K562 (cell line): ENCODE data around the gene CTCF. TPM values are rescaled to one million over a fixed set of nuclear protein-coding genes. Genes with fewer than 3 reads are reported as not detected.

ENCODE experiments used
- CBFA2T2 ChIP-seq: fragments of 450-650 bp; conservative IDR thresholded peaks from 2 replicates; pipeline ENCODE4 v1.6.1; 2017; ENCODE audit warnings: mild to moderate bottlenecking
- CC2D1A ChIP-seq: fragments of 450-650 bp; IDR thresholded peaks from 2 replicates; pipeline ENCODE4 v1.6.1; 2017; ENCODE audit warnings: mild to moderate bottlenecking
- CHD7 ChIP-seq: fragments of 200-600 bp; sonication (generic); IDR thresholded peaks from one replicate; pipeline ENCODE4 v1.6.1; 2012; ENCODE audit warnings: mild to moderate bottlenecking, low read depth, low read length, inconsistent platforms
- FOS ChIP-seq: IDR thresholded peaks from 3 replicates; pipeline ENCODE4 v1.6.1; 2011; ENCODE audit not compliant: insufficient read length; ENCODE audit errors: extremely low read depth
- HCFC1 ChIP-seq: IDR thresholded peaks from 2 replicates; pipeline ENCODE4 v1.6.1; 2012; ENCODE audit warnings: low read depth, low read length, improper control_type of control experiment
- HMG20B ChIP-seq: fragments of 250-450 bp; sonication (Bioruptor Pico); IDR thresholded peaks from 2 replicates; pipeline ENCODE4 v1.5.0; 2021; ENCODE audit warnings: mild to moderate bottlenecking
- KDM4B ChIP-seq, 2 experiments: fragments of 450-650 bp in 1 of 2; sonication (generic) in 1 of 2; IDR thresholded peaks; 2 replicates each; pipeline ENCODE4 v1.6.1; 2016 to 2017; ENCODE audit warnings: borderline replicate concordance in 2 of 2, antibody characterized with exemption in 1 of 2, low read depth in 1 of 2, mild to moderate bottlenecking in 1 of 2
- KDM5B ChIP-seq: fragments of 200-600 bp; sonication (generic); IDR thresholded peaks from 2 replicates; pipeline ENCODE4 v1.6.1; 2012; ENCODE audit warnings: low read depth, mild to moderate bottlenecking, moderate library complexity, low read length, control low read depth, inconsistent platforms; ENCODE audit not compliant: insufficient replicate concordance
- MYC ChIP-seq, 2 experiments: fragments of 250-450 bp in 1 of 2; sonication (Bioruptor Pico) in 1 of 2; IDR thresholded peaks; 2 replicates each; pipeline versions ENCODE4 v1.5.1 to v1.6.1; 2012 to 2021; ENCODE audit warnings: low read depth in 2 of 2, borderline replicate concordance in 1 of 2, improper control_type of control experiment in 1 of 2, low read length in 1 of 2, mild to moderate bottlenecking in 1 of 2, moderate library complexity in 1 of 2
- SMAD1 ChIP-seq: fragments of 150-350 bp; IDR thresholded peaks from 2 replicates; pipeline ENCODE4 v1.6.1; 2014; ENCODE audit warnings: low read length, low read depth; ENCODE audit not compliant: partially characterized antibody
- TRIM28 ChIP-seq: fragments of 450-650 bp; IDR thresholded peaks from 2 replicates; pipeline ENCODE4 v1.6.1; 2017
- VEZF1 ChIP-seq: fragments of 200-800 bp; sonication (Bioruptor generic); IDR thresholded peaks from 2 replicates; pipeline ENCODE4 v1.6.1; 2017; ENCODE audit warnings: missing genetic modification characterization, missing compliant biosample characterization
- ZNF785 ChIP-seq: fragments of 250-450 bp; sonication (Bioruptor Pico); IDR thresholded peaks from 2 replicates; pipeline ENCODE4 v1.4.0; 2020; ENCODE audit warnings: mild to moderate bottlenecking
- polyA plus RNA-seq, 8 experiments: library from polyadenylated mRNA; depleted of rRNA in 4 of 8; stranded (reverse) in 5 of 8; unstranded in 3 of 8; fragments of >200 nt; fragmentation: Nextera tagmentation in 2 of 8; fragmentation: Illumina TruSeq in 1 of 8; extraction: Ambion mirVana in 2 of 8; extraction: Trizol in 1 of 8; gene quantifications; 2 replicates each; pipeline versions ENCODE4 v1.2.1 to v1.2.3, GENCODE V29; 2011 to 2014; ENCODE audit warnings: inconsistent platforms in 1 of 8, missing spikeins in 1 of 8
- total RNA-seq, 7 experiments: library from RNA; depleted of rRNA in 6 of 7; stranded (reverse); fragments of >200 nt in 6 of 7; fragmentation: Illumina TruSeq in 2 of 7; extraction: Trizol in 2 of 7; gene quantifications; 2 replicates each; pipeline versions ENCODE4 v1.2.1 to v1.2.3, GENCODE V29; 2011 to 2021; ENCODE audit warnings: low replicate concordance in 1 of 7
- TF ChIP-seq, protein P1 (sequence below): fragments of 250-450 bp; sonication (Bioruptor Pico); IDR thresholded peaks from 2 replicates; pipeline ENCODE4 v1.8.0; 2022; ENCODE audit warnings: inconsistent platforms

Gene CTCF
- total and polyA plus RNA-seq, 9 of the 15 experiments (the other 6 are each of a cell fraction or from before 2014, with no cell fraction given): 7.8 to 49.2 (median 33.9) TPM

- TF ChIP-seq SMAD1 (no peak), KDM5B (peak; percentile 44), CBFA2T2 (no peak), HMG20B (CRISPR knock-in tag) (no peak), FOS (no peak), ZNF785 (CRISPR knock-in tag) (no peak), TRIM28 (no peak), CHD7 (no peak), CC2D1A (no peak), KDM4B (IDR thresholded peaks at IDR 0.05; ENCODE audit: borderline replicate concordance in 2 of 2, low read depth in 1 of 2) (0 out of 4 replicates have a peak, but pooled peaks of 1 of the 2 experiments have one; percentile 2), MYC (IDR thresholded peaks at IDR 0.05; ENCODE audit: low read depth, low read length) (no peak), MYC (CRISPR knock-in tag; IDR thresholded peaks at IDR 0.05; ENCODE audit: borderline replicate concordance, low read depth) (0 out of 2 replicates have a peak, but pooled peaks have one; percentile 24), VEZF1 (no peak), HCFC1 (no peak)
- TF ChIP-seq, protein P1, sequence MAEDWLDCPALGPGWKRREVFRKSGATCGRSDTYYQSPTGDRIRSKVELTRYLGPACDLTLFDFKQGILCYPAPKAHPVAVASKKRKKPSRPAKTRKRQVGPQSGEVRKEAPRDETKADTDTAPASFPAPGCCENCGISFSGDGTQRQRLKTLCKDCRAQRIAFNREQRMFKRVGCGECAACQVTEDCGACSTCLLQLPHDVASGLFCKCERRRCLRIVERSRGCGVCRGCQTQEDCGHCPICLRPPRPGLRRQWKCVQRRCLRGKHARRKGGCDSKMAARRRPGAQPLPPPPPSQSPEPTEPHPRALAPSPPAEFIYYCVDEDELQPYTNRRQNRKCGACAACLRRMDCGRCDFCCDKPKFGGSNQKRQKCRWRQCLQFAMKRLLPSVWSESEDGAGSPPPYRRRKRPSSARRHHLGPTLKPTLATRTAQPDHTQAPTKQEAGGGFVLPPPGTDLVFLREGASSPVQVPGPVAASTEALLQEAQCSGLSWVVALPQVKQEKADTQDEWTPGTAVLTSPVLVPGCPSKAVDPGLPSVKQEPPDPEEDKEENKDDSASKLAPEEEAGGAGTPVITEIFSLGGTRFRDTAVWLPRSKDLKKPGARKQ: no peak
Measured at GRCh38 chr16:67529582-67530012, 32.7 kb upstream of the CTCF start (continued).
